Stimulated activated naive CD8-positive, alpha-beta T cell treated with anti-CD3 and anti-CD28 coated beads, Interleukin-15, Interleukin-2, amounts not matched to agents 100 U/mL and 50 U/mL, for 24 hours (primary cell): Measurements from ENCODE around the gene USO1.
"Not testable (repeated sequence)": the region's sequence is repeated elsewhere in the genome, so short reads cannot be mapped to it uniquely, and the experiment has no call there.

Experiments used
- ATAC-seq: fragments of 150-1000 bp; cut with Tn5 transposase; one replicate; pipeline ENCODE4 v1.10.0; 2021
- DNase-seq: peaks from one replicate; pipeline ENCODE4 v3.0.0; 2021

USO1 gene, protein sequence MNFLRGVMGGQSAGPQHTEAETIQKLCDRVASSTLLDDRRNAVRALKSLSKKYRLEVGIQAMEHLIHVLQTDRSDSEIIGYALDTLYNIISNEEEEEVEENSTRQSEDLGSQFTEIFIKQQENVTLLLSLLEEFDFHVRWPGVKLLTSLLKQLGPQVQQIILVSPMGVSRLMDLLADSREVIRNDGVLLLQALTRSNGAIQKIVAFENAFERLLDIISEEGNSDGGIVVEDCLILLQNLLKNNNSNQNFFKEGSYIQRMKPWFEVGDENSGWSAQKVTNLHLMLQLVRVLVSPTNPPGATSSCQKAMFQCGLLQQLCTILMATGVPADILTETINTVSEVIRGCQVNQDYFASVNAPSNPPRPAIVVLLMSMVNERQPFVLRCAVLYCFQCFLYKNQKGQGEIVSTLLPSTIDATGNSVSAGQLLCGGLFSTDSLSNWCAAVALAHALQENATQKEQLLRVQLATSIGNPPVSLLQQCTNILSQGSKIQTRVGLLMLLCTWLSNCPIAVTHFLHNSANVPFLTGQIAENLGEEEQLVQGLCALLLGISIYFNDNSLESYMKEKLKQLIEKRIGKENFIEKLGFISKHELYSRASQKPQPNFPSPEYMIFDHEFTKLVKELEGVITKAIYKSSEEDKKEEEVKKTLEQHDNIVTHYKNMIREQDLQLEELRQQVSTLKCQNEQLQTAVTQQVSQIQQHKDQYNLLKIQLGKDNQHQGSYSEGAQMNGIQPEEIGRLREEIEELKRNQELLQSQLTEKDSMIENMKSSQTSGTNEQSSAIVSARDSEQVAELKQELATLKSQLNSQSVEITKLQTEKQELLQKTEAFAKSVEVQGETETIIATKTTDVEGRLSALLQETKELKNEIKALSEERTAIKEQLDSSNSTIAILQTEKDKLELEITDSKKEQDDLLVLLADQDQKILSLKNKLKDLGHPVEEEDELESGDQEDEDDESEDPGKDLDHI

DNA sequence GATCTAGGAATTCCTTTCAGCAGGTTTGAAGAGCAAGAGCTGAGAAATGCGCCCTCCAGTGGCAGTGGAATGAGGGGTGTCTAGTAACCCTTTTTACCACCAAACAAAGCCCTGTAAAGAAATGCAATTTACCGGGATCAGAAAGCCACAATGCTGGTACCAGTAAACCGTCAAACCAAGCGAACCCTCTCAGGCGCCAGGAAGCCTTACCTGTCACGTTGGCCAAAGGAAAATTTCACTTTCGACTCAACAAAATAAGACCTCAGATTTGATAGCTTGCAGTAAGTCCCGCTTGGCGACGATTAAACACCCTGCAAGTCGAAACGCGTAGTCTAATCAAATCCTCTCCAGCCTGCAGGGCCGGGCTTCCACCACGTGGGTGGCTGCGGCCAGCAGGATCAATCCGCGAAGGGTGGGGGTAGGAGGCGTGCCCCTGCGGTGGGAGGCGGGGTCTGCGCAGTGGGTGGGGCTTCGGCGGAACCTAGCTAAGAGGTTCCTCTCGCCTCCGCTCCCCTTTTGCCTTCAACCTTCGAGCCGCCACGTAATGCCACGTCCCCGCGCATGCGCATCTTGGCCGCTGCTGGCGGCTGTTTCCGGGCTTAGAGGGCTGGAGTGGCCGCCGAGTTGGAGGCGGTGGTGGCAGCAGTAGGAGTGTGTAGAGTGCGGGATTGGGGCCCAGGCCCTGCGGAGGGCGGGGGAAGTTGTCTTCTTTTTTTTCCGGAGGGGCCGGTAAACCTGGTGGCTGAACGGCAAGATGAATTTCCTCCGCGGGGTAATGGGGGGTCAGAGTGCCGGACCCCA, at the start of gene USO1:
TSS of gene USO1 (plus strand) at position 512 of the 801 bp plus-strand sequence. CDS start at position 755, 243 bp downstream.
- DNase-seq: peak; percentile 99
- peak; percentile 95 for ATAC-seq

DNA sequence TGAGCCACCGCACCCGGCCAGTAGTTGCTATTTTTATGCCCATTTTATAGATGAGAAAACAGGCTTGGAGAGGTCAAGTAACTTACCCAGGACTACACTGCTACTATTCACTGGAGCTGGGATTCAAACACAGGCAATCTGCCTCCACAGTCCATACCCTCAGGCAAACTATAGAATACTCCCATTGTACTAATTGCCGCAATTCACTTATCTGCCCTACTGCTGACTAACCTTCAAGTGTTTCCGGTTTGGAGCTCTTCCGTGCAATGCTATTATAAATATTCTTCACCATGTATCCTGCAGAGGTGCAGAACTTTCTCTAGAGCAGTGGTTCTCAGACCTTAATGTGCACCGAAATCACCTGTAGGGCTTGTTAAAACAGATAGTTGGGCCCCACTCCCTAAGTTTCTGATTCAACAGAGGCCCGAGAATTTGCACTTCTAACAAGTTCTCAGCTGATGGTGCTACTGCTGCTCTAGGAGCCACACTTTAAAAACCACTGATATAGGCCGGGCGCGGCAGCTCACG, 49.3 kb upstream of the USO1 start:
- DNase-seq: no peak
- ATAC-seq: no peak

DNA sequence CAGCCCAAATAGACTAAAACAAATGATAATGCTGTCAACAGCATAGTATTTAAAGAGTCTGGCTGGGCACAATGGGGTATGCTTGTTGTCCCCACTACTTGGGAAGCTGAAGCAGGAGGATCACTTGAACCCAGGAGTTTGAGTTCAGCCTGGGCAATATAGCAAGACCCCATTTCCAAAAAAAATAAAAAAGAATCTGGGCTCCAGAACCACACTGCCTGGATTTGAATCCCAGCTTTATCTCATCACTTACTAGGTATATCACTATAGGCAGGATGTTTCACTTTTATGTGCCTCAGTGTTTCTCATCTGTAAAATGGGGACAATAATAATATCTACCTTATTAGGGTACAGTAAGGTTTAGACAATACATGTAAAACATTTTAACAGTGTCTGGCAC, 45.9 kb upstream of the USO1 start:
- ATAC-seq (no peak), DNase-seq (no peak)

DNA sequence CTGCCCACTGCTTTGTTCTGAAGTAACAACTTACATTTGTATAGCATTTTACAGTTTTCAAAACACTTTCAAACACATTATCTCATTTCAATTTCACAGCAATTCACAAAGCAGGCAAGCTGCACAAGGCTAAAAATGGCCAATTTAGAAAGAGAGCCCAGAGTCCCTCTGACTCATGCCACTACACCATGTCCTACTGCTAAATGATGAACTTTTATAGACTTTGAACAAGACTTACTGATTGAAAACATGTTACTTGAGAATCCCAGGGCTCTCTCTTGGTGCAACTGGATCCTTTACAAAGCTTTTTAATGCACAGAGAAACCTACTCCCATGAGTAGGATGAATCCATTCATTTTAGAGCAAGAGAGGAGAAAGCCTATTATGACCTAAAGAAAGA, 45.4 kb upstream of the USO1 start:
- ATAC-seq (no peak), DNase-seq (no peak)

DNA sequence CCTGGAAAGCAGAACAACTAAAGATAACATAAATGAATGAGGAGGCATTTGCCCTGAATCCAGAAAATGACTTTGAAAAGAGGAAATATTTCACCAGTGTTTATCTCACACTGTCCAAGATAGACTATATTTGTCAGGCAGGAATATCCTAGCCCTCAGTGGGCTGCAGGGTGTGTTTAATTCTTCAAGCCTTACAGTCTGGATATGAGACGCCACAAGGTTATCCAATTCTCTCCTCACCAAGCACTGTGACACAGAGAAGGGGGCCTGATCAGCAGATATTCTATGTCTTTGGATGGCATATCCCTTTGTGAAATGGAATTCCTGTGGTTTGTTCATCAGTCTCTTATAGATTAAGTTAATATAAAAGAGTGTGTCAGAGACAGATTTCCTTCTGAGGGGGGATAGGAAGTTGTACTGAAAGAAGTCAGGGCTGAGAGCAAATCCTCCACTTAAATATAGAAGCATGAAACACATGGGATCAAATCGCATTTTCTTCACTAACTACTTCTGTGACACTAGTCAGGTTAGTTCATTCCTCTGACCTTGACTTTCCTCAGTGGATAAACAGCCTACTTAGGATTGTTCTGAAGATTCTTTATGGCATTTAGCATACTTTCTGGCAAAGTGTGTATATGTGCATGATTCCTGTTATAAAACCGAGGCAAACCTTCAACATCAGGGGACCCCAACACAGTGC, 44.4 kb upstream of the USO1 start:
- no peak for ATAC-seq
- DNase-seq: no peak

DNA sequence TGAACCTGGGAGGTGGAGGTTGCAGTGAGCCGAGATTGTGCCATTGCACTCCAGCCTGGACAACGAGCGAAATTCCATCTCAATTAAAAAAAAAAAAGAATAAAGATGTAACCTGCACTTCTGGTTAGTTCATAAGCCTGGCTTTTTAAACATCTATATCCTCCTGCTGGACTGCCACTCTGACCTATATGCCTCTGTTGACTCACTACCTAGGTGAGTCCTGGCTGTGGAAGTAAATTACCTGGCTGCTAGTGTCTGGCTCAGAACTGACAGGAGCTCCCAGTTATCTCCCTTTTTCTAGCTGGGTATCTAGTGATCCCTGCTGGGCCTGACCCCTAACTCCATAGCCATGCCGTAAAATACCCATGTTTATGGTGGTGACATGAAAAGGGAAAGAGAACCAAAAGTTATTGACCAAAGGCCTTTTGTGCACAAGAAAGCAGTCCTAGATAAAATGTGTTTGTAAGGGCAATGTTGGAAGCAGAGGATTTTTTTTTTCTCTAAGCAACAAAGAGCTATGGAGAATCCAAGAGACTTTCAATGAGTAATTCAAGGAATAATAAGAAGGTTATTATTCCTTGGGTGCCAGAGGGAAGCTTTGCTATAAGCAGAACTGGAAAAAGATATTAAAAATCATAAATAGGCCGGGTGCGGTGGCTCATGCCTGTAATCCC, 40.8 kb upstream of the USO1 start:
- ATAC-seq (no peak), DNase-seq (no peak)

DNA sequence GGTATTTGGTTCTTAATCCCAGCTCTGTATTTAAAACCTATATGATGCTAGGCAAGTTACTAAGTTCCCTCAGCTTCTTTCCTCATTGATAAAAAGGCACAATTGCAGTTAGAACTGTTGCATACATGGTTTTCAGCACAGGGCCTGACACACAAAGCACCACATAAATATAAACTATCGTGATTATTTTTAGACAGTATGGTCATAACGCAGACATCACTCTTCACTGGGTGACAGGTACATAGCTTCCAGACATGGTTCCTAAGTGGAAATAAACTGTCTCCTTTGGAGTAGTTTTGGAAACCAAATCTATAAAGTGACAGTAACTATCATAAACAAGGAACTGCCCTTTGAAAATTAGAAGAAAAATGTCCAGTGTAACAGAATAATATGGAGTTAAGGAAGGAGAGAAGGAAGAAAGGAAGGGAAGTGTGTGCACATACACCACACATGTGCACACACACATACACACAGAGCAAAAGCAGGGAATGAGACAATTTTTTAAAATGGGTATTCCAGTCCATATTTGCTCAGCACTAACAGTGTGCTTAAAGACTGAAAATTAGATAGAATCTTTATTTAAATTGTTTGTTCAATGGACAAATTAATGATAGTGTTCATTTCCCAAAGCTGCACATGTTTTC, 38.7 kb upstream of the USO1 start:
- ATAC-seq: no peak
- DNase-seq: no peak

DNA sequence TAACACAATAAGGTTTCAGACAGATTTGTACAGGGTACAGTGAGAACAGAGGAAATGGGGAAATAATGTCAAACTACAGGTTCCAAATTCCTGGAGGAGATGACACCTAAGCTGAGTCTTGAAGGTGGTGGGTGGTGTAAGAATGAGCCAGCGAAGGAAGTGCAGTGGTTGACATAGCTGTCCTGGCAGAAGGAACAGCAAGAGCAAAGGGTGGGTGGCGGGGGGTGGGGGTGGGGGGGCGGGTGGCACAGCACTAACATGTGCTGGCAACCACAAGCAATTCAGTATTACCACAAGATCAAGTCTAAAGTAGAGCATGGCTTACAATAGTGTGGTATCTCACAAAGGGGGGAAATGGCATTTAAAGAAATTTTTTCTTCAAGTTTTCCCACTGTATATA, 38.0 kb upstream of the USO1 start:
- DNase-seq (peak; percentile 37), ATAC-seq (peak; percentile 86)

DNA sequence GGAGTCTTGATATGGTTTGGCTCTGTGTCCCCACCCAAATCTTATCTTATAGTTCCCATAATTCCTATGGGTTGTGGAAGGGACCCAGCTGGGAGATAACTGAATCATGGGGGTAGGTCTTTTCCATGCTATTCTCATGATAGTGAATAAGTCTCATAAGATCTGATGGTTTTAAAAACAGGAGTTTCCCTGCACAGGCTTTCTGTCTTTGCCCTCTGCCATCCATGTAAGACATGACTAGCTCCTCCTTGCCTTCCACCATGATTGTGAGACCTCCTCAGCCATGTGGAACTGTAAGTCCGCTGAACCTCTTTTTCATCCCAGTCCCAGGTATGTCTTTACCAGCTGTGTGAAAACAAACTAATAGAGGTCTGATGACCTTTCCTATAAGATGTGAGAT, 37.3 kb upstream of the USO1 start:
- ATAC-seq, DNase-seq: not testable (repeated sequence)

DNA sequence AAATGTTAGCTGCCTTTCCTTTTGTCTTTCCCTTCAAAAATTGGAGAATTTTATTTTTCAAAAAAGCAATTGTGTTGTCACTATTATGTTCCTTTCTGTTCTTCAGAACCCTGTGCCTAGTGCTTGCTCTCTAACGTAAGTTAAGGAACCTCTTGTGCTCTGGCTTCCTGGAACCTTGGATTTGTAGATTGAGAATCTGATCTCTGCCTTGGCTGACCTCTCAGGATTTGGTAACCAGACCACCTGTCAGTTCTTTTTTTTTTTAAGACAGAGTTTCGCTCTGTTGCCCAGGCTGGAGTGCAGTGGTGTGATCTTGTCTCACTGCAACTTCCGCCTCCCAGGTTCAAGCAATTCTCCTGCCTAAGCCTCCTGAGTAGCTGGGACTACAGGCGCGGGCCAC, 32.3 kb upstream of the USO1 start:
- not testable (repeated sequence) for DNase-seq, ATAC-seq

DNA sequence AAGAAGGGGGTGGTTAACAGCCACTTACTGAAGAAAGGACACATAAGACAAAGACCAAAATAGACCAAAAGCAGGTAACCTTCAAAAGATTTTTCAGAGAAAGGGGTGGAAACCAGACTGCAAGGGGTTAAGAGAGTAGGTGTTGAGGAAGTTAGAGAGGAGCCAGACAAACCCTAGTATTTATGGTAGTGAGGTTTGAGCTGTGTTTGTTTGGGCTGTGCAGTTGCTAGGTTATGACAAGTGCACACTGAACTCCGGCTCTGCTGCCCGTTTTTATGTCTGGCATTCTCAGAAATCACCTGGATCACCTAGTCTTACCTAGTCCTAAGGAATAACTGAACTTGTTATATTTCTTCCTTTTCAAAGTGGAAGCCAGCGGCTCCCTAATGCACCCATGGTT, 28.3 kb upstream of the USO1 start:
- ATAC-seq (peak; percentile 61), DNase-seq (no peak)

DNA sequence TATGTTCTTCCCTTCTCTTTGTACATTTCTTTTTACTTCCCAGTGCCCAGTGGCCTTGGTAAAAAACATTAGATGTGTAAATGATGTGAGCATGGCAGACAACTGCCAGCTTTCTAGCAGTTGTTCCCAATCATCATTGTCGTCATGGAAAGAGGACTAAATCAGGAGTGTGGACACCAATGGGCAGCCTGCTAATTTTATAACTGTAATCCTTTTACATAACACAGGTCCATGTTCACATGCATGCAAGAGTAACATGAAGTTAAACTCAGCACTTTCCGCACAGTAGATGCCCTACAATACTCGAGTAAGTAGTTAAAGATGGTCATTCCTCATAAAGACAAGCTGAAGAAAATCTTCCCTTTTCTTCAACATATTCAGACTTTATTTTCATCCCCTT, 27.8 kb upstream of the USO1 start:
- DNase-seq (no peak), ATAC-seq (no peak)

DNA sequence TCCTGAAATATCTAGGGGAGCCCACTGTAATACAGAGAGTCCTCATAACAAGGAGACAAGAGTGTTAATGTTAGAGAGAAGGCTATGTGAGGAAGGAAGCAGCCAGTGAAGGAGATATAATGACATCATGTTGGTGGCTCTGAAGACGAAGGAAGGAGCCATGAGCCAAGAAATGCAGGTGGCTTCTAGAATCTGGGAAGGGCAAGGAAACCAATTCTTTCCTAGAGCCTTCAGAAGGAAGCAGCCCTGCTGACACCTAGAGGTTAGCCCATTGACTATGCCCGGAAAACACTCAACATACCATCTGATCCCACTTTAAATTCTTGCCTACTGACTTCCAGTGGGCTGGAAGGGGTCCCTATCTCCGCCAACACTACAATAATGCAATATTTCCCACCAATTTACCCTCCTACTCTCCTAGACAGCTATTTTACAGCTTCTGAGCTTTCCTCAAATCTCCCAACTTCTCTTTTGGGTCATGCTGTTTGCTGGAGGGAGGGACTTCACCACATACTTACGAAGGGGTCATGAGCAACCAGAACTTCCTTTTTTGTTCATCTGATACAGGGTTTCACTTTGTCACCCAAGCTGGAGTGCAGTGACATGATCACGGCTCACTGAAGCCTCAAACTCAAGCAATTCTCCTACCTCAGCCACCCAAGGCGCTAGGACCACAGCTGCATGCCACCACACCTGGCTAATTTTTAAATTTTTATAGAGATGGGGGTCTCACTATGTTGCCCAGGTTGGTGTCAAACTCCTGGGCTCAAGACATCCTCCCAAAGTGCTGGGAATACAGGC, 26.0 kb upstream of the USO1 start:
- ATAC-seq (peak; percentile 76), DNase-seq (peak; percentile 20)

DNA sequence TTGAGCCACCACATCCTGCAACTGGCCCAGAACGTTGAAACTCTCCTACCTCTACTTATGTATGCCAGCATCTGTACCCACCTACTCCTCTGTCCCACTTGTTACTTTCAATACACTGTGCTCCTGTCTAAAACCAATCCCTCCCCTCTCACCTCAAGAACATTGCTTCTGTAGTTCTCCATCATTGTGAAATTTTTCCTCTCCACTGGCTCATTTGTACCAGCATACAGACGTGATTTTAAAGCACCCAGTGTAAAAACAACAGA, 25.5 kb upstream of the USO1 start:
- peak; percentile 65 for ATAC-seq
- no peak for DNase-seq

DNA sequence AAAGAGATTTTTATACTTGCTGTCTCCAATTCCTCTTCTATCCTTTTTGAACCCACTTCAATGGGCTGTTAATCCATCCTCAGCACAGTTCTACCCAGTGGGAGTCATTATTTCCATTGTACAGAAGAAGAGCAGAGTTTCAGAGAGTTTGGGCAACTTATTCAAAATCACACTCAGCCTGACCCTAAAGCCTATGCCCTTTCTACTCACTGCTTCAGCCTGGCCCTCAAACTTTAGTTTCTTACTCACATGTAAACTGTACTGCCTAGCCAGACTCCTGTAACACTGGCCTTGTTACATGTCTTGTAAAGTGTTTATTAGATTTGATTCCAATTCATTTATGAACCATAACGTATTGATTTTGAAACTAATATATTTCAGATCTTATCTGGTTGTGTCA, 25.1 kb upstream of the USO1 start:
- DNase-seq (no peak), ATAC-seq (peak; percentile 80)

DNA sequence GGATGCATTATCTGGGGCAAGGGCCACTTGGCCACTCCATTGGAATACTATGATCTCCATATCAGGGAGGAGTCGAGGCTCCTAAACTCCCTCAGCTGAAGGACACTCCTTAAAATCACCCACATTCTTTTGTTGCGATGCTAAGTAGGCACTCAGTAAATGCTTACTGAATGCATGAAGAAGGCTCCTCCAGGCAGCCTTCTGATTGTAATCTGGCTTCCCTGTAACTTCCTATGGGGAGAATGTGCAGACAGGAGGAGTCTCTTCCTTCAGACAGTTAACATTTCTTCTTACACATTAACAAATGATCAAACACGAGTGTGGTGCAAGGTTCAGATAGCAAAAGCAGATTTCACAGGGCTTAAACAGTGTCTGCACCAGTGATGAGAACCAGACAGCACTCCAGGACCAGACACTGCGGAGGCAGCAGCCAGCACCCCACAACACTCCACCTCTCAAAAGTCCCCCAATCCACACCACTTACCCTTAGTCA, 21.4 kb upstream of the USO1 start:
- DNase-seq (no peak), ATAC-seq (no peak)

DNA sequence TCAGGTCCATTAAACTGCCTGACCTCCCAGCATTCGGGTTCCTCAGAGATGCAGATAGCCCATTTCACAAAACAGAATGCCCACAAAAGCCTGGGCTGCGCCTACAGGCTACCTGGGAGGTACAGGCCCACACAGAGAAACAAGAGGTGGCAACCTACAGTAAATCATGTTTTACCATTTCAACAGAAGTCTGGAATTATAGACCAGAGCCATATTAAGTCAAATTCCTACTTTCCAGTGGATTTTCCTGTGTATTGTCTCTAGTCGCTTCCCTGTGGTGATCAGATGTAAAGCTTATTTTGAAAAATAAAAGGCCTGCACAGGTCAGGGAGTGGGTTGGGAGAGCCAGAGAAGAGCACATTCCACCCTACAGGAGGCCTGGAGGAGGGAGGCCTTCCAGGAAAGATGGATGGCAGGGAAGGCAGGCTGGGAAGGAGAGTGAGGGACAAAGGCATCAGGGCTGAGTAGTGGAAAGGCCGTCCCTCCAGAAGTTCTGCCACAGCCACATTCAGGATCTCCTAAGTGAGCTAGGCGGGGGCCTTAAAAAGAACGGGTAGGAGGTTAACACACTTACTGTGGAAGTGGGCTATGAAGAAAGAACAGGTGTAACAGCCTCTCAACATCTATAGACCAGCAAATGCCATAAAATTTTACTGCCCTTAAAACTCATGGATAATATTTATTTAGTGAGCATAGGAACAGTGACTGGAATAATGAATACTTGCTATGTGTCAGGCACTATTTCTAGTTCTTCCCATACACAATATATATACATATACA, 19.0 kb upstream of the USO1 start:
- ATAC-seq: no peak
- no peak for DNase-seq

DNA sequence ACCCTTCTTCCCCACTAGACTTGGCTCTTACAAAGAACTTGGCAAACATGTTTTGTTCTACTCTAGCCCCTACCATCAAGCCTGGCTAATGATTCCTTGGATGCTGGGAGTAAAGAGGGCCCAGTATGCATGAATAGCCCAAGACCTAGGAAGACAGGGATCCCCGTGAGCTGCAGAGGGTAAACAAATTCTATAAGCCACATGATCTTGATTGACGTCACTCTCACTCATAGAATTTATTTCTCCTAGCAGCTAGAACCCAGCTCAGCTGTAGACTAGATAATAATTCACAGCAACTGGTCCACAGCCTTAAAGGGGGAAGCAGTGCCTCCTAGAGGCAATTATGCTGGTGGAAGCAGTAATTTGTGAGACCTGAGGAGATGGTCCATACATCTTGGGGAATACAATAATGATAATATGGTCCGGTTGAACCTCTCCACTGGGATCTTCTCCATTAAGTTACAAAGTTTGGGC, 16.1 kb upstream of the USO1 start:
- peak; percentile 83 for ATAC-seq
- DNase-seq: peak; percentile 45

DNA sequence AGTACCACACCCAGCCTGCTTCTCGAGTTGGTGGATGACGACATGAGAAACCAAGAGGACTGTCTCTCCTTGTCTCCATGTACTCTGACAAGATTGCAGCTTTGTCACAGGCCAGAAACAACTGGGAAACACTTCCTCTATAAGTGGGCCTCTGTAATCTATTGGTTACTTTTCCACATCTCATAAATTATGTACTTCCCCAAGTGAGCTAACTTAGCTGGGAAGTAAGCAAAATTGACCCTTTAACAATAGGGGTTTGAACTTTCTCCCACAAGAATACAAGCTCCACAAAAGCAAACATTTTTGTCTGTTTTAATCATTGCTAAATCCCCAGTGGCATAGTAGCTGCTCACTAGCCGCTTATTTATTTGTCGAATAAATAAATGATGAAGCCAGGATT, 14.1 kb upstream of the USO1 start:
- ATAC-seq (no peak), DNase-seq (no peak)
